ENCODE results near the gene CHST15. TPM values are rescaled to one million over a fixed set of nuclear protein-coding genes. Genes with fewer than 3 reads are reported as not detected.

CHST15 gene
- total RNA-seq, 1 donor from 2014 or later, result 0.49 TPM

GRCh38 chr10:123972481-123973401 is 120.7 kb downstream of the CHST15 start:
- intact Hi-C loops (cut with micrococcal nuclease), result no loop called here

- intact Hi-C loops (cut with micrococcal nuclease), result no loop called here
Observed at GRCh38 chr10:123970927-123971286, 122.5 kb downstream of the CHST15 start.

- intact Hi-C loops (cut with micrococcal nuclease), result no loop called here
Observed at GRCh38 chr10:123970207-123970926, 123.0 kb downstream of the CHST15 start.

- intact Hi-C loops (cut with micrococcal nuclease), result loop anchor here (1.0 to 2.0 kb wide), 2 partner anchors 385 to 395 kb away; no protein-coding TSS in a partner anchor
Observed at GRCh38 chr10:123967626-123968243, 125.7 kb downstream of the CHST15 start.

GRCh38 chr10:123966896-123967231 is 126.5 kb downstream of the CHST15 start:
- intact Hi-C loops (cut with micrococcal nuclease), result loop anchor here (1.0 to 2.0 kb wide), 2 partner anchors 385 to 394 kb away; no protein-coding TSS in a partner anchor

GRCh38 chr10:123965973-123966895 is 127.2 kb downstream of the CHST15 start:
- intact Hi-C loops (cut with micrococcal nuclease), result loop anchor here (2.0 kb wide), 1 partner anchor 393 kb away; no protein-coding TSS in a partner anchor

- intact Hi-C loops (cut with micrococcal nuclease), result no loop called here
Observed at GRCh38 chr10:123964953-123965352, 128.4 kb downstream of the CHST15 start.

- intact Hi-C loops (cut with micrococcal nuclease), result no loop called here
Observed at GRCh38 chr10:123962756-123963530, 130.5 kb downstream of the CHST15 start.

- intact Hi-C loops (cut with micrococcal nuclease), result no loop called here
Observed at GRCh38 chr10:123958241-123958640, 135.2 kb downstream of the CHST15 start.

Other genes with a start within 250 kb of the CHST15 start
- gene CPXM2, start 201.8 kb downstream of the CHST15 start, total RNA-seq, result not detected in 2 replicates